T-helper 1 cell treated with Interleukin-12 subunit alpha and Interleukin-12 subunit beta and Interleukin-4 antibody, amounts not matched to agents 30 ng/mL and 1 ng/mL, for 36 hours (primary cell): ENCODE measurements around the gene EHMT1. TPM values are rescaled to one million over a fixed set of nuclear protein-coding genes. Genes with fewer than 3 reads are reported as not detected.

Experiments
- intact Hi-C: fragments of 100-400 bp; cut with micrococcal nuclease; formaldehyde crosslinking; loops from one replicate; pipeline ENCODE4 v1.15.1; 2024
- total RNA-seq: library from RNA; stranded (reverse); gene quantifications from 2 replicates; pipeline ENCODE4 v1.2.3, GENCODE V29; 2022

Gene EHMT1
- total RNA-seq, 1 donor from 2014 or later, result 110 TPM

DNA sequence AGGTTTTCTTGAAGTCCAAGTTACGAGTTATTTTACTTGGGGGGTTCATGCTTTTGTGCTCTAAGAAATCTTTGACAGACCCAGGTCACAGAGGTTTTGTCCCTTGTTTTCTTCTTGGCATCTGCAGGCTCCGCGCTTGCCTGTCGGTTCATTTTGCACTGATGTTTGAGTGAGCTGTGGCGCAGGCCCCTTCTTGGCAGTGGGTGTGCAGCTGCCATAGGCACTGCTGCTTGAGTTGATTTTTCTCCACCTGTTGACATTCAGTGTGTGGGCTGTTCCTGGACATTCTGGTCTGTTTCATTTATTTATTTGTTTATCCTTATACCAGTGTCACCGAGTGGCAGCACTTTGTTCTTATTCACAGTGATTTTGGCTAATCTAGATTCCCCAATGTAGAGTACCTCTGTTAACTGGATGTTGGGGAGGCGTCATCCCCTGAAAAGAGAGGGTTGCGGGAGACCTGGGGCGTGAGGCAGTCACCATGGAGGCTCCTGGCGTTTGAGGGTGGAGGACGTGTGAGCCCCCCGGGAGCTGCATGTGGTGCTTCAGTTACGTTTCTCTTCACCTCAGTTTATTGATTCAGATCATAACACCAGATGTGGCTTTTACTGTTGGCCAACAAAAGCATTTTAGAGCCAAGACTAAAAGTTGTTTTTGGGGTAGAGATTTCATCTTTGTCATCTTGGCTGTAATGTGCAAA is 137.4 kb downstream of the EHMT1 start:
- intact Hi-C loops, result no loop called here

DNA sequence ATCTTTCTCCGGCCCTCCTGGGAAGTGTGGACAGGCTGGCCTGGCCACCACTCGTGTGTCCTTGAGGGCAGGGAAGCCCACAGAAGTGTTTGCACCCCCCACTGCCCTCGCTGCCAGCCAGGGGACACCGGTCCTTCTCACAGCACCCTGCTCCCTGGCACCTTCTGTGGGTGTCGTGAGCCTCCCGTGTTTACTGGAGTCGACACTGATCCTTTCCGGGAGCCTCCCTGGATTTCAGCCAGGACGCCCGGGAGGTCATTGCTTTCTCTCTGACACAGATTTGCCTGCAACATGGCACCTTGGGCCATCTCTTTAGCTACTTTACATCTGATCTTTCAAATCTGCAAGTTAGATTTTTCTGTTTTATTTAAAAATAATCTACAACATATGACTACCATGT is 138.3 kb downstream of the EHMT1 start:
- intact Hi-C loops, result no loop called here

DNA sequence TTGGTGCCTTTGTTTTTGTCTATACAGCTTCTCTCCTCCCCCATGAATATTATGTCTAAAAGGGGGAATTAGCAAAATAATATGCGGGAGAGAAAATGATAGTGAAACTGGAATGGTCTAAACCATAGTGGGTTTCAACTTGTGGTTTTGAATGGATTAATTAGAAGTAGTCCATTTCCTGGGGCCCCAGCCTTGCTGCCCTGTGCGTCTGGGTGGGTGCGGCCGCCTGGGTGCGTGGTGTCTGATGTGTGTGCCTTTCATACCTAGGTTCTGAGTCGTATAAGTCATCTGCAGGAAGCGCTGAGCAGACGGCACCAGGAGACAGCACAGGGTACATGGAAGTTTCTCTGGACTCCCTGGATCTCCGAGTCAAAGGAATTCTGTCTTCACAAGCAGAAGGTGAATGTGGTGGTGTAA is 138.8 kb downstream of the EHMT1 start:
- intact Hi-C loops, result no loop called here

DNA sequence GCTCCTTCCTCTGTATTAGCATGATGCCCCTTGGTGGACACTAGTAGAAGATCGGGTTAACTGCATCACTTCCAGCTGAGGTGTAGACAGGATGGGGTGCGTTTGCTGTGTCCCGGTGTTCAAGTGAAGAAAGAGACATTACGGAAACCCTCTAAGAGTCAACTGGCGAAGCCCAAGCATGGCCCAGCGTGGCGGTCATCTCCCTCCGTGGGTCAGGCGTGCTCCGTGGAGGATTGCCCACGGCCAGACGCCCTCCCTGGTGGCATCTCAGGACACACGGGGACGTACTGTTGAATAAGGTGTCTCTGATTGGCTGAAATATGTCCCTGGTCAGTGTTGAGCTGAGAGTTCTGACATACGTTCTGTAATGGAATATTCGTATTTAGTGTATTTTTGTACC is 139.3 kb downstream of the EHMT1 start:
- intact Hi-C loops, result no loop called here

DNA sequence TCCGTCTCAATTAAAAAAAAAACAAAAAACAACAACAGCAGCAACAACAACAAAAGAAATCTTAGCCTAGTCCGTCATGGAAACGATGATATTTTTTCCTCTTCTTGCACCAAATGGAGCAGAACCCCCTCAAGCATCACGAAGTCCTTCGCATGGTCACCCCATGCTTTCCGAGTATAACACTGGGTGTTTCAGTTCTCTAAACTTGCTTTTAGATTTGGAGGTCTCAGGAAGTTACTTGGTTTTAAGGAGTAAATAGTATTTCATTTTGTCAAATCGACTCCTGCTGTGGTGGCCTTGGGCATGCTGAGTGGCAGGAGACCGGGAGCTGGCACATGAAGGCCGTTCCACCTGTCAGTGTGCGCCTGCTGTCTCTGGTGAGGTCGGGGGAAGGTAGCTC is 140.3 kb downstream of the EHMT1 start:
- intact Hi-C loops, result no loop called here

DNA sequence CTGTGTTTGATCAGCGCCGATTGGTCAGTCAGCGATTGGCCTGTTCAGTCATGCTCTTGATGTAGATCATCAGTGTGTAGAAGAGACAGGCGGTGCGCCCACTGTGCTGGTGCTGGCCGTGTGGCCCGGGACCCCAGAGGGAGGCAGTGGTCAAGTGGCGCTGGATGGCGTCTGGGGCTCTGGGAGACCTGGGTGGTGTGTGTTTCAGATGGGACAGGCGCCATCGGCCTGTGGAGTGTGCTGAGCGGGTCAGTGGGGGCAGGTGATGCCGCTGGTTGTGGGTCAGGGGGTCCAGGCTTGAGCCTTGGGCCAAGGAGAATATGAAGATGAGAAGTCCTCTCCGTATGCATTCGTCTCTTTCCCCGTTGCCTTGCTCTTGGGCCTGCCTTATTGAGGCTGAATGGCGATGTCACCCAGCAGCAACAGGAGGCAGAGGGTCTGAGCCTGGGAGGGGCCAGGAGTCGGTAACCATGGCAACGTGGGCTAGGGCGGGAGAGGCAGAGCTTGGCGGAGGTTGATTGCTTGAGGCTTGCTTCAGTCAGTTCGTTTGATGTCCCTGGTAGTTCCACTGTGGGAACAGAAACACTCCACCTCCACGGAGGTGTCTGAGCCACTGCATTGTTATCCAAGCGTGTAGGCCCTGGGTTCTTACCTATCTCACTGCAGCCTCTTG is 141.0 kb downstream of the EHMT1 start:
- intact Hi-C loops, result no loop called here

DNA sequence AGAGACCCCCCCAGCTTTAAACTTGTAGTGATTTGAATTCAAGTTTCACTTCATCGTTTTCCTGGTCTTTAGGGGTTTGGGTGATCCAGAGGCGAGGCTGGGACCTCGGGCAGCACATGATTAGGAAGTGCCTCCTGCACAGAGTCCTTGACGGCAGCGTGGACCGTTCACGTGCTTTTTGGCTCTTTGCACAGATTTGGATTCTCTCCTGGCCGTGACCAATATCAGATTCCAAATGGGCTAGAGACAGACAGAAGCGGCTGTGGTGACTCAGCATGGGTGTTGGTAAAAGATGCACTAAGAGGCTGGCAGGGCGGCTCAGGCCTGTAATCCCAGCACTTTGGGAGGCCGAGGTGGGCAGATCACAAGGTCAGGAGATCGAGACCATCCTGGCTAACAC is 141.6 kb downstream of the EHMT1 start:
- intact Hi-C loops, result no loop called here

DNA sequence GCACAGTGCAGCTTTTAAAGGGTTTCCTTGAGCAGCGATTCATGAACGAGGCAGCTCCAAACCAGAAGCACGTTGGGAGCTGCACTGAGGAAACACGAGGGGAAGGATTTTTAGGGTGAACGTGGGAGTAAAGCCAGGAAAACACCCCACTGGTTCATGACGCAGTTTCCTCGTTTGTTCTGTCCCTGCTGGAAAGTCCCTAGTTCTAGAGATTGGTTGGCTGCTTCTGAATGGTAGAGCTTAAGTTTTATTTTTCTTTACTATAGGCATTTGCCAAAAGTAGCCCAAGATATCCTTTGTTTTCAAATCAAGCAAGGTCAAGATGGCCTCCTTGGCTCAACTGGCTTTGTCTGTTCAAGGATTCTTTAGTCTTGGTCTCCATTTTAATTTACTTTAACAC is 142.2 kb downstream of the EHMT1 start:
- intact Hi-C loops, result no loop called here

DNA sequence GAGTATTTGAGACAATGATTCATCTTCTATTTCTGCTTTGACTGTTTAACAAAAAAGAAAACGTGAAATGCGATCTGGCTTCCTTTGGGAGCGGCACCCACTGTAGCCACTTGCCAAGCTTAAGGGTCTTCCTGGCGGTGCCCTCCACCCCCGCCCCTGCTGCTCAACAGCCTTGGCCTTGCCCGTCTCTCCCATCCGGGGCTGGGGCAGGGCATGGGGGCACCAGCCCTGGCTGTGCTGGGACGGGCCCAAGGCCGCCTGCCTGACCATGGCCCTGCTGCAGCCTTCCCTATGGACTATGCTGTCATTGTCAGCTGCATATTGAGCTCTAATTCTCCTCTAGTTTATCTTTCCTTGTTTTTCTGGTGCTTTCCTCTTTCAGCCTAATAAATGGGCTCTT is 143.0 kb downstream of the EHMT1 start:
- intact Hi-C loops, result no loop called here

DNA sequence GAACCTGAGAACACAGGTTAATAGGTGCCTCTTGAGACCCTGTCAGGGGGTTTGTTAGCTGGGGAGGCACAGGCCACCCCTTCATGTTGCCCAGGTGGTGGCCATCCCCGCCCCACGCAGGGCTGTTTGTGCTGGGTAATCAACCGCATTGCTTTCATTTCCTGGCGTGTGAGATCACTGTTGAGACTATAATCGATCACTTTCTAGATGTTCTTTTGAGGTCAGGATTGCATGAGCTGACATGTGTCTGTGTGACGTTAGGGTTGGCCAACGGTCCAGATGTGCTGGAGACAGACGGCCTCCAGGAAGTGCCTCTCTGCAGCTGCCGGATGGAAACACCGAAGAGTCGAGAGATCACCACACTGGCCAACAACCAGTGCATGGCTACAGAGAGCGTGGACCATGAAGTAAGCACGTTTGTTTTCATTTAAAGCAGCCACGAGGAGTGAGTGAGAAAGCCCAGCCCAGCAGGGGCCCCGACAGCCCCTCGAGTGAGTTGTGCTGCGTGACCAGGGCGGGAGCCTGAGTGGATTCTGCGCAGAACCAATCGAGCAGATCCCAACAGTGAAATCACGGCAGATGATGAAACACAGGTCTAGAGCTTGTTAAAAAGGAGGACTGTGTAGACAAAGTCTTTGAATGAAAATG is 143.7 kb downstream of the EHMT1 start:
- intact Hi-C loops, result no loop called here

DNA sequence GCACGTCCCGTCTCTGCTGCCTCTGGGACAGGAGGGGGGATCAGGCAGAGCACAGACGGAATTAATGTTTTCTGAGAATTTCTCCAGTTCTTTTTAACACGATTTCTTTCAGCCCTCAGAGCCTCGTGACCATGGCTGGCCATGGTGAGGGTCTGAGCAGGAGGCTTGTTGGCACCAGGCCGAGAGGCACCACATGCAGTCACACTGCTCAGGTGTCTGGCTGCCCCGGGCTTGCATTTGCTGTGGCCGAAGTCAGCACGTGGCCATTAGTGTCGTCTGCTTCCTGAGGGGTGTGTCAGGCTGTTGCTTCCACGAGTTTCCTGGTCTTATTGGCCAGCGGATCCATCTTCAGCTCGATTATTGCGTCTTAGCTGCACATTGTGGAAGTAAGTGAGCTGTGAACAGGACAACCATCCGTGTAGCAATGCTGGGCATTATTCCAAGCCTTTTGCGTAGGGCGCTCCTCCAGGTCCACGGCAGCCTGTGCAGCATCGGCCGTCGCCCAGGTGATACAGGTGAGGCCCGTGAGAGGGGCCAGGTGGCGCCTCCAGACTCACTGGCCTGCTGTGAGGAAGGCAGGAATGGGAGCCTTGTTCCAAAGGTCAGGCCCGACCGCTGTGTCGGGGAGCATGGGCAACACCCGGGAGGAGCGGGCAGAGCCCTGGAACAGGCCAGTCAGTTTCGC is 144.6 kb downstream of the EHMT1 start:
- intact Hi-C loops, result no loop called here

DNA sequence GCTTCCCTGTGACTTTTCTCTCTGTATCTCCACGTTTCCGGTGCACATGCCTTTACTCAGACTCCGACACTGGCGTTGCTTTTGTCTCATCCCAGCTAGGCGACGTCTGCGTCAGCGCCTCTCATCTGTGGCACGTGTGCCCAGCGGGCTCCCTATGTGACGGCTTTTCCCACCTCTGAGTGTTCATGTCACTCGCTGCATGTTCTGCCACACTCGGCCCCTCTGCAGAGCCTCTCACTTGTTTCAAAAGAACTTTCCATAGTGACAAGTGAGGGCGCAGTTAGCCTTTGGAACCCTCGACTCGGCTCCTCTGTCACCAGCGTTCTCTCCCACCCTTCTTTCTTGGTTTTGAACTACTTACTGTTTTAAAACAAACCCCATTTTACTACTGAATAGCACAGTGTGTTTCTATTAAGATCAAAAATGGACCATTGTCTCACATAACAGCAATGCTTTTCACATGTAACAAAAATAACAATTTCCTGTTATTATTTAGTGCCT is 145.4 kb downstream of the EHMT1 start:
- intact Hi-C loops, result no loop called here

DNA sequence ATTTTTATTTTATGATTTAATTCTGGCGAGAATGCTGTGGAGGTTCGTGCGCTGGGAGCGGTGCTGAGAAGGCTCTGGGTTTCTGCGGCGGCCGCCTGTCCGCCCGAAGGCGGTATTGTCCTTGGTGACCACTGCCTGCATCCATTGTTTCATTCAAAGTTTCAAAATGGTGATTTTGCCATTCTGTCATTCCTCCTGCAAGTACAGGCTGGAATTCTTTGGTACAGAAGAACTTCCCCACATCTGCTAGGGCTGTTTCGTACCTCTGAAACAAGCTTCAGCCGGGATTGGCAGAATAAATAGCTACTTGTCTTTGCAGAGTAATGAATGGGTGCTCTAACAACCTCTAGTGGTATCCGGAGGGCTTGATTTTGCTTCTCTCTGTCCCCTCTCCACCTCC is 146.2 kb downstream of the EHMT1 start:
- intact Hi-C loops, result no loop called here

DNA sequence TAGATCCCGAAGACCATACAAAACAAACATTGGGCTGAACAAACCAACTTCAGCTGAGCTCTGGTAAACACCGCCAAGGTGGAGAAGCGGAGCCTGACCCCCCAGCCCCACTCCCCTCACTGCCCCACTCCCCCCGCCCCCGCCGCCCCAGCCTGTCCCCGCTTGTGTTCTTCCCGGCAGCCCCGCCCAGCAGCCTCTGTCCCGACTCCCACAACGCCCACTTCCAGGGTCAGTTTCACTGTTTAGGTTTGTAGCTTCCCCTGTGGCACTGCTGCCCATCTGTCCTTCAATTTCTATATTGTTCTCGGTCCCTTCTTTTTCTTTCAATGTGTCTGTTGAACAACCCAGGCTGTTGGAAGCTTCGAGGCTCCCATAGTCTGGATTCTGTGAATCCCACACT is 146.7 kb downstream of the EHMT1 start:
- intact Hi-C loops, result no loop called here

DNA sequence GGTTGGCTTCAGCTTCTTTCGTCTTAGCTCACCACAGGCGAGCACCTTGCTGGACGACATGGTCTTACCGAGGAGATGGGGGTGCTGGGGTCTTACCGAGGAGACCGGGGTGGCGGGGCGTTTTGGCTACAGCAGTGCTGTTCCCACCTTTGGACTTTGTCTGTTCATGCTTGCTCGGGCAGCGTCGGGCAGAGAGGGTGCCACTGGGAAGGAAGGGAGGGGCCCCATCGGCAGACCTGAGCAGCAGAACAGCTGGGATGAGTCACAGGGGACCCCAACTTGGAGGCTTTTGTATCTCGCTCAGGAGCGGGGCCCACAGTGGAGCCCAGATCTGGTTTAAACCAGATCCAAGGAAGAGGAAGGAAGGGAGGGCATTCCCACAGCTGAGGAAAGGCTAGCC is 152.8 kb downstream of the EHMT1 start:
- intact Hi-C loops, result no loop called here

DNA sequence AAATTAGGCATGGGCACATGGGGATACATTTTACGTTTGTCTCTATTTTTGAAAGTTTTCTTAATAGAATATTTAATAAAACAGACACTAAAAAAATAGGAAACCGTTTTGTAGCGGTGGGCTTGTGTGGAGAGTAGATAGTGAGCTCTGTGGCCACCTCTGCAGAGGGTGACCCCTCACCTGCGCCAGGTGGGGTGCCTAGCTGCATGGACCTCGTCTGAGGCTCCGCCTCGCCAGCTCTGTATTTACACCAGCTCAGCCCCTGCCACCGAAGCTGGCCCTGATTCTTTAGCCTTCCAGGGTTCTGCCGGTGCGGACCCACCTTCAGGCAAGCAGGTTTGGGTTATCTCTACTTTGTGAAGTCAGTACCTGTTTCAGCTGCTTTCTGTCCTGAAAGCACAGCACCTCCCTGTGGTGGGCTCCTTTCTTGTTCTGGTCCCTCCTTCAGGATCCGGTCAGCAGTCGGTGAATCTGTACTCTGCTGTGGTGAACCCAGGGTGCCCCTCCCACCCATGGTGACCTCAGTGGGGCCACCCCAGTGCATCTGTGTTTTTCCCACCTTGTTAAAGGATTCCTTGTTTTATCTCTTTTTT is 153.6 kb downstream of the EHMT1 start:
- intact Hi-C loops, result loop anchor here (1.0 kb wide), 1 partner anchor 99 kb away; no protein-coding TSS in a partner anchor

DNA sequence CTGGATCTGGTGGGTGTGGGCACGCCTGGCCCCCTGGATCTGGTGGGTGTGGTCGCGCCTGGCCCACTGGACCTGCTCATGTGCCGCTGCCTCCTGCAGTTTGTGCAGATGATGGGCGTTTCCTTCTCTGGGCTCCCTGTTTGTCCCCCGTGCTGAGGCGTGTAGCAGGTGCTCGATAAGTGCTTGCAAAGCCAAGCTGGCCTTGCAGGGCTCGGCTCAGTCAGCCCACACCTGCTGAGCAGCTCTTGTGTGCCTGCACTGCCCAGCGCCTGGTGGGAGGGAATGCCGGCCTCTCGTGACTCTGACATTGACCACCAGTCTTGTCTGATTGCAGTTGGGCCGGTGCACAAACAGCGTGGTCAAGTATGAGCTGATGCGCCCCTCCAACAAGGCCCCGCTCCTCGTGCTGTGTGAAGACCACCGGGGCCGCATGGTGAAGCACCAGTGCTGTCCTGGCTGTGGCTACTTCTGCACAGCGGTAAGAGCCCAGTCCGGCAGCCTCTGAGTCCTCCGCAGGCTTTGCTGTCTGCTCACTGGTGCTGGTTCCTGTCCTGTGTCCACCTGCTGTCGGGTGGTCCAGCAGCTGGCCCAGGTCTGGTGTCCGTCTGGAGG is 156.1 kb downstream of the EHMT1 start:
- intact Hi-C loops, result no loop called here

DNA sequence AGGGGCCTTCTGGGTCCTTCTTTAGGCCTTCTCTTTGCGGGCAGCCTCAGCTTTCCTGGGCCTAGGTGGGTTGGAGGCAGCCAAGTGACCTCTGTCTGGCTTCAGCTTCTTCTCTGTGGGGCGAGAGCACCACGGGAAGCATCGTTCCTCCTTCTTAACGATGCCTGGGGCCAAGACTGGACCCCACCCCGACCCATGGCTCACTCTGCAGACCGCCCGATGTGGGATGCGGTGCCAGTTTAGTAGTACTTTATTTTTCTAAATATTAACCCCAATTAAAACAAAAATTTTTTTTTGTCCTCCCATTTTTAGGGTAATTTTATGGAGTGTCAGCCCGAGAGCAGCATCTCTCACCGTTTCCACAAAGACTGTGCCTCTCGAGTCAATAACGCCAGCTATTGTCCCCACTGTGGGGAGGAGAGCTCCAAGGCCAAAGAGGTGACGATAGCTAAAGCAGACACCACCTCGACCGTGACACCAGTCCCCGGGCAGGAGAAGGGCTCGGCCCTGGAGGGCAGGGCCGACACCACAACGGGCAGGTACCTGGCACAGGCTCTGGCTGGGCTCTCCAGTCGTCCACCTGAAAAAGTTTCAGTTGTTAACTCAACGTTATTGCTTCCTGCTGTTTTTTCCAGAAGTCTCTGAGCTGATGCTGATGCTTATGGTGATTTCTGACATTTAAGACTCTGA is 157.6 kb downstream of the EHMT1 start:
- intact Hi-C loops, result no loop called here

DNA sequence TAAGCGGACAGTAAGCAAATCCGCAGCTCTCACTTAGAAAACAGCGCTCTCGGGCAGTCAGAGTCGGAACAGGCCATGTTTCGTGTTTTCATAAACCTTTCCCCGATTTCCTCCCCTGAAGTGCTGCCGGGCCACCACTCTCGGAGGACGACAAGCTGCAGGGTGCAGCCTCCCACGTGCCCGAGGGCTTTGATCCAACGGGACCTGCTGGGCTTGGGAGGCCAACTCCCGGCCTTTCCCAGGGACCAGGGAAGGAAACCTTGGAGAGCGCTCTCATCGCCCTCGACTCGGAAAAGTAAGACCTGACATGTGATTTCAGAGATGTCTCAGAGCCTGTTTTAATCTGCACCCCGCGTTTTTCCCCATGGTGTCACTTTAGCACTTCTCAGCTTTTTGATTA is 159.0 kb downstream of the EHMT1 start:
- intact Hi-C loops, result no loop called here

DNA sequence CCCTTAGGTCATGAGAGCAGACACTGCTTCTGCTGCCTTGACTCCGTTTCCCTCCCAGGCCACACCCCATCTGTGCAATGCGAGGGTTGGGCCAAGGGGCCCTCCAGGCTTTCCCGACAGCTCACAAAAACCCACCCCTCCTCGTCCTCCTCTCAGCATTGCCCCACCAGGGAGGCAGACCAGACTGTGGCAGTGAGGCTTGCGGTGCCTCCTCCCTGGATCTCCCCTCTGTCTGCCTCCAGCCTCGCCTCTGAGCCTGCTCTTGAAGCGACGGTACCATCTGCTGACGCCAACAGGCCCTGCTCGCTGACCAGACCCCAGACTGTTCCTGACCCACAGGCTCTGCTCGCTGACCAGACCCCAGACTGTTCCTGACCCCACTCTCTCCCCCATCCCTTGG is 159.5 kb downstream of the EHMT1 start:
- intact Hi-C loops, result no loop called here

DNA sequence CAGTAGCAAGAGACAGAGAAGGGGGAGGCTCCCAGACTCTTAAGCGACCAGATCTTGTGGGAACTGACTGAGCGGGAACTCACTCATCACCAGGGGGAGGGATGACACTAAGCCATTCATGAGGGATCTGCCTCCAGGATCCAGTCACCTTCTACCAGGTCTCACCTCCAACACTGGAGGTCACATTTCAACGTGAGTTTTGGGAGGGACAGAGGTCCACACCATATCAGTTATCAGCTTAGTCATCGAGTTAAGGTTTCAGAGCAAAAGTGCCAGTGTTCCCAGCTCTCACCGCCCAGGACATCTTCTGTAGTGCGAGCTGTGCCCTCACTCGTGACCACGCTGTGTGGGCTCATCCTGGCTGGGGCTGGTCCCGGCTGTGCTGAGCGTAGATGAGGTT is 160.1 kb downstream of the EHMT1 start:
- intact Hi-C loops, result no loop called here
